AG10803 (cell line): ENCODE data around the gene PKP2.

ENCODE experiments used
- DNase-seq: peaks from one replicate; pipeline ENCODE4 v3.0.0; 2010; ENCODE audit warnings: low read depth
- H3K4me3 ChIP-seq: 2 replicates; pipeline ENCODE4 v1.5.1; 2011; ENCODE audit warnings: mild to moderate bottlenecking, low read length, control low read depth
- TF ChIP-seq, protein P1 (sequence below): conservative IDR thresholded peaks from 2 replicates; pipeline ENCODE4 v1.5.1; 2011; ENCODE audit warnings: mild to moderate bottlenecking, low read length, control low read depth, inconsistent platforms

The PKP2 gene

DNA sequence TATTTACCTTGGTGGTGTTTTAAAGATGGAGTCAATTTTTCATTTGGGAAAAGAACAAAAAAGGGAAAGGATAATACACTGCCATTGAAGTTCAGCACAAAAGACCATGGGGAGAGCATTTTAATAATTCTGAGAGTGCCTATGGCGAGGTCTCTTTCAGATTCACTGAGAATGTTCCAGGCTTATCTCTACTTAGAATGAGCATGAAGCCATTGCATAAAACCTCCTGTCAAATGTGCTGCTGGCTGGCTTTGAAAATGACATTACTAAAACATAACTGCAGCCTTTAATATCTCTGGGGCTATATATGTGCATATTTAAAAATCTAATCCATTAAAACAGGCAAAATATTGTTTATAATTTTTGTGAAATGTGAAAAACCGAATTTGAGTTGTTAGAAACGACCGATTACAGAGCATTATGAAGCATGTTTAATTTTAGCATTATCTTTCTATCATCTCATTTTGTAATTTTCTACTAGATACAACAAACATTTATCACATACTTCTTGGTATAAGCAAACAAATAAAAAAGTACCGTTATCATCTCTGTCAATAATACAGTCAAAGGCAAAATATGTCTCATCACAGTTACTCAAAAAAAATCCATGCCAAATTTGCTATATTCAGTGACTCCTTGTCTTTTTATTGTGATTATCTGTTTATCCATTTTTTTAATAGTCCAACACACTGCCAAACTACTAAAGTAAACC lies 95.2 kb downstream of the PKP2 start:
- TF ChIP-seq, protein P1, sequence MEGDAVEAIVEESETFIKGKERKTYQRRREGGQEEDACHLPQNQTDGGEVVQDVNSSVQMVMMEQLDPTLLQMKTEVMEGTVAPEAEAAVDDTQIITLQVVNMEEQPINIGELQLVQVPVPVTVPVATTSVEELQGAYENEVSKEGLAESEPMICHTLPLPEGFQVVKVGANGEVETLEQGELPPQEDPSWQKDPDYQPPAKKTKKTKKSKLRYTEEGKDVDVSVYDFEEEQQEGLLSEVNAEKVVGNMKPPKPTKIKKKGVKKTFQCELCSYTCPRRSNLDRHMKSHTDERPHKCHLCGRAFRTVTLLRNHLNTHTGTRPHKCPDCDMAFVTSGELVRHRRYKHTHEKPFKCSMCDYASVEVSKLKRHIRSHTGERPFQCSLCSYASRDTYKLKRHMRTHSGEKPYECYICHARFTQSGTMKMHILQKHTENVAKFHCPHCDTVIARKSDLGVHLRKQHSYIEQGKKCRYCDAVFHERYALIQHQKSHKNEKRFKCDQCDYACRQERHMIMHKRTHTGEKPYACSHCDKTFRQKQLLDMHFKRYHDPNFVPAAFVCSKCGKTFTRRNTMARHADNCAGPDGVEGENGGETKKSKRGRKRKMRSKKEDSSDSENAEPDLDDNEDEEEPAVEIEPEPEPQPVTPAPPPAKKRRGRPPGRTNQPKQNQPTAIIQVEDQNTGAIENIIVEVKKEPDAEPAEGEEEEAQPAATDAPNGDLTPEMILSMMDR: no peak
- H3K4me3 ChIP-seq: no peak overlapping the region
- no peak for DNase-seq

DNA sequence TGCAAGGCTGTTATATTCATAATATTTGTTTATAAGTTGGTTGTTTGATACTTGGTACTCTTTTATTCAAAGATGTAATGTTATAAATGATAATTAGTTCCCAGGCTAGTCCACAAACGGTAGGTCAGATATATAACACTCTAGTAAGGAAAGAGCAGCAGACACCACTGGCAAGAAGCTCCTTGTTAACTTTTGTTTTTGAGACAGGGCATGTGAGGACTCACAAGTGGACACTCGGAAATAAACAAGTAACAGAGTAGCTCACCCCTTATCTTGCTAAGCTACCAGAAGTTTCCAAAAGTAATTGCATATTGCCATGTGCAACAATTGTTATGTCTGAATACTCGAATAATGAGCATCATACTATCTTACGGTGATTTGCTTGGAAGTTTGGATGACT lies 102.3 kb downstream of the PKP2 start:
- DNase-seq: no peak
- H3K4me3 ChIP-seq: no peak overlapping the region
- TF ChIP-seq, protein P1: no peak

DNA sequence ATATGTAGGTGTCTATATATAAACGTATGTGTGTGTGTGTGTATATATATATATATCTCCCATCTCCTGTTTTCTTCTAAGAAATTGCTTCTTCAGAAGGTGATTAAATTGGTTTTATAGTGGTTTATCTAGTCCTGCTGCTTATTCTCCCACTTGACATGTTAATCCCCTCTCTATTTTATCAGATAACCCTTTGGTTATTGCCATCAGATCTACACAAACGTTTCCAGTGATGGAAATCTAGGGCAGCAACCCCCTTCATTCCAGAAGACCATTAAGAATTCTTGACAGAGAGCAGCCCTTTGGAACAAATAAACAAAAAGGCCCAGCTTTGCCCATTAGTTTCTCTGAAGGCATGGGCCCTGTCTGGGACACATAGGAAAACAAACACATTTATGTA lies 106.7 kb downstream of the PKP2 start:
- TF ChIP-seq, protein P1: no peak
- H3K4me3 ChIP-seq: no peak overlapping the region
- DNase-seq: no peak

DNA sequence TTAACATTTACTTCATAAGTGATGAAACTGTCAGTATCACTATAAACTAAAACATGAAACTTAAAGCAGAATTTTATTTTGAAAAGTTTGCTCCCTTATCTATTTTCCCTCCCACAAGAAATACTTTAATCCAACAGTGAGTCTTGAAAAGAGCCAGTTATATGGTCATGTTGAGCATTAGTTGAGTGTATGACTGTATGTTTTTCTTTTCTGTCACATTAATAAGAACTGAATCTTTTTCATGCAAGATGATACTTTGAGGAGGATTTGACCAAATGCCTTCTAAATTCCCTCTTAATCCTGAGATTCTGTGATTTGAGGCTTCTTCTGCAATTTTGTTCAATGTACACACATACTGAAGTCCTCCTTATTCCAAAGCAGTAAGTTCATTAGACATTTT lies 107.1 kb downstream of the PKP2 start:
- H3K4me3 ChIP-seq: no peak overlapping the region
- TF ChIP-seq, protein P1: no peak
- DNase-seq: no peak

DNA sequence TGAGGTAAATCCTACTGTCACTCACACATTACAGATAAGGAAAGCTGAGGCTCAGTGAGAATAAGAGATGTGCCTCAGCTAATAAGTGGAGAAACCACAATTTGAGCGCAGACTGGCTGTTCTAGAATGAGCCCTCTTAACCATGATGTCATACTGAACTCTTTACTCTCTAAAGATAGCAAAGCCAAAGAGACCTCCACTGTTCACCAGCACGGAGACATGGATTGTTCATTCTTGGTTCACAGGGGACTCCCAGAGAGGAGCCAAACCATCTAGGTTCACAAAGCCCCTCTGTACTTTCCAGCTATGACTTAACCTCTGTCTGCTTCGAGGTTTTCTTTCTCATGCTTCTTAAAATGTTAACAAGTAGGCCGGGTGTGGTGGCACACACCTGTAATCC lies 108.2 kb downstream of the PKP2 start:
- TF ChIP-seq, protein P1: no peak
- no peak for DNase-seq
- H3K4me3 ChIP-seq: no peak overlapping the region

DNA sequence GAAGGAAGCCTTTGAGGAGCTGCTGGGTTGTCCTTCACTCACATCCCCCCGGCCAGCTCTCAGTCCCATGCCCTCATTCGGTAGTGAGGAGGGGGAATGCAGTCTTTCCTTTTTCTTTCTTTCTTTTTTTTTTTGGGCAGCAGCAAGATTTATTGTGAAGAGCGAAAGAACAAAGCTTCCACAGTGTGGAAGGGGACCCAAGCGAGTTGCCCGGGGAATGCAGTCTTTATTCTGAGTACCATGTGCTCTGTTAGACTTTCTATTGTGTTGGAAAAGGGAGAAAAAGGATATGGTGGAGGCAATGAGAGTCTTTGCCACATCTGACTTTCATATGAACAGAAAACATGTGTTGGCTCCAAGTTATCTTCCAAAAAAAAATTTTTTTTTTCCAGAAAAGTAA lies 111.0 kb downstream of the PKP2 start:
- DNase-seq: no peak
- no peak overlapping the region for H3K4me3 ChIP-seq
- TF ChIP-seq, protein P1: no peak

DNA sequence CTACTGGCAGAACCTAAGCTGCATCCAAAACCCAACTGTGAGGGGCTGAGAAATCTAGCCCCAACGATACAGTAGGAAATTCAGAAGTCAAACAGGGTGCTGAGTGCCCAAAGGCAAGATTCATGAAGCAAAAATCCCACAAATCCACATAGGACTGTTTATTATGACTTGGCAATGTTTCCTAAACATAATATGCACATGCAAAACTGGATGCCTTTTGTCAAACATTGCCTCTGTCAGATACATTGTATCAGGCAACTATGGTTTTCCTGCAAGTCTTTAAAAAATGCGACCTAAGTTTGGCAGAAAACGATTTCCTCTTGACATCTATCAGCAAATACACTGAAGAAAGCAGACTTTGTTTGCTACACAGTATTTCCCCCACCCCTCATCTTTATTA lies 113.5 kb downstream of the PKP2 start:
- TF ChIP-seq, protein P1: no peak
- H3K4me3 ChIP-seq: no peak overlapping the region
- DNase-seq: no peak
